IMR-90 (cell line): Measurements from ENCODE around the gene CROCC2.

ENCODE experiments used
- BHLHE40 ChIP-seq: fragments of 150-350 bp; IDR thresholded peaks from 2 replicates; pipeline ENCODE4 v1.6.1; 2016; ENCODE audit warnings: mild to moderate bottlenecking, low read depth, low read length
- CEBPB ChIP-seq: IDR thresholded peaks from 2 replicates; pipeline ENCODE4 v1.6.1; 2012; ENCODE audit warnings: low read depth, low read length, improper control_type of control experiment
- FOS ChIP-seq: fragments of 150-350 bp; IDR thresholded peaks from 2 replicates; pipeline ENCODE4 v1.6.1; 2016; ENCODE audit warnings: low read depth, low read length
- MAFK ChIP-seq: IDR thresholded peaks from 2 replicates; pipeline ENCODE4 v1.6.1; 2012; ENCODE audit warnings: low read depth, low read length, improper control_type of control experiment
- MAZ ChIP-seq: IDR thresholded peaks from 2 replicates; pipeline ENCODE4 v1.6.1; 2012; ENCODE audit warnings: low read depth, mild to moderate bottlenecking, low read length, improper control_type of control experiment, moderate library complexity, borderline replicate concordance
- MXI1 ChIP-seq: IDR thresholded peaks from 2 replicates; pipeline ENCODE4 v1.6.1; 2012; ENCODE audit warnings: low read depth, mild to moderate bottlenecking, low read length, moderate library complexity, borderline replicate concordance
- NFE2L2 ChIP-seq: fragments of 150-350 bp; IDR thresholded peaks from 2 replicates; pipeline ENCODE4 v1.6.1; 2016; ENCODE audit warnings: low read depth, mild to moderate bottlenecking, low read length
- POLR2A ChIP-seq: IDR thresholded peaks from 2 replicates; pipeline ENCODE4 v1.6.1; 2012; ENCODE audit warnings: mild to moderate bottlenecking, low read depth, low read length
- RAD21 ChIP-seq: IDR thresholded peaks from 2 replicates; pipeline ENCODE4 v1.6.1; 2012; ENCODE audit warnings: low read length, improper control_type of control experiment
- SMC3 ChIP-seq: fragments of 150-350 bp; IDR thresholded peaks from 2 replicates; pipeline ENCODE4 v1.6.1; 2016; ENCODE audit warnings: low read depth, mild to moderate bottlenecking, antibody characterized with exemption, low read length, moderate library complexity
- TF ChIP-seq, protein P1 (sequence below): conservative IDR thresholded peaks from 2 replicates; pipeline ENCODE4 v1.5.1; 2012; ENCODE audit warnings: mild to moderate bottlenecking, low read depth, low read length, improper control_type of control experiment
- TF ChIP-seq, protein P2 (sequence below): fragments of 150-350 bp; IDR thresholded peaks from 2 replicates; pipeline ENCODE4 v1.6.1; 2017; ENCODE audit warnings: mild to moderate bottlenecking, antibody characterized with exemption, low read length, low read depth

DNA sequence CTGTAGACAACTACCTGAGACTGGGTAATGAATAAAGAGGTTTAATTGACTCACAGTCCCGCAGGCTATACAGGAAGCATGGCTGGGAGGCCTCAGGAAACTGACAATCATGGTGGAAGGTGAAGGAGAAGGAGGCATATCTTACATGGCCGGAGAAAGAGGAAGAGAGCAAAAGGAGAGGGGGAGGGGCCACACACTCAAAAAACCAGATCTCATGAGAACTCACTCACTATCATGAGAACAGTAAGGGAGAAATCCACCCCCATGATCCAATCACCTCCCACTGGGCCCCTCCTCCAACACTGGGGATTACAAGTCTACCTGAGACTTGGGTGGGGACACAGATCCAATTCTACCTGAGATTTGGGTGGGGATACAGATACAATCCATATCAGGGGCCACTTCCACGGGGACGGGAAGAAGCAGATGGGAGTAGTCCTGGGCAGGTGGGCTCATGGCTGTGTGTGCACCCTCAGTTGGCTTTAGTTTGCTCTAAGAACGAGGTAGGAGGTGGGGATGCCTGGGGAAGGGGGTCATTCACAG is 20.0 kb upstream of the CROCC2 start:
- no peak for TF ChIP-seq POLR2A
- TF ChIP-seq, protein P1, sequence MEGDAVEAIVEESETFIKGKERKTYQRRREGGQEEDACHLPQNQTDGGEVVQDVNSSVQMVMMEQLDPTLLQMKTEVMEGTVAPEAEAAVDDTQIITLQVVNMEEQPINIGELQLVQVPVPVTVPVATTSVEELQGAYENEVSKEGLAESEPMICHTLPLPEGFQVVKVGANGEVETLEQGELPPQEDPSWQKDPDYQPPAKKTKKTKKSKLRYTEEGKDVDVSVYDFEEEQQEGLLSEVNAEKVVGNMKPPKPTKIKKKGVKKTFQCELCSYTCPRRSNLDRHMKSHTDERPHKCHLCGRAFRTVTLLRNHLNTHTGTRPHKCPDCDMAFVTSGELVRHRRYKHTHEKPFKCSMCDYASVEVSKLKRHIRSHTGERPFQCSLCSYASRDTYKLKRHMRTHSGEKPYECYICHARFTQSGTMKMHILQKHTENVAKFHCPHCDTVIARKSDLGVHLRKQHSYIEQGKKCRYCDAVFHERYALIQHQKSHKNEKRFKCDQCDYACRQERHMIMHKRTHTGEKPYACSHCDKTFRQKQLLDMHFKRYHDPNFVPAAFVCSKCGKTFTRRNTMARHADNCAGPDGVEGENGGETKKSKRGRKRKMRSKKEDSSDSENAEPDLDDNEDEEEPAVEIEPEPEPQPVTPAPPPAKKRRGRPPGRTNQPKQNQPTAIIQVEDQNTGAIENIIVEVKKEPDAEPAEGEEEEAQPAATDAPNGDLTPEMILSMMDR = no peak
- TF ChIP-seq FOS = no peak
- TF ChIP-seq CEBPB = no peak
- no peak for TF ChIP-seq BHLHE40
- TF ChIP-seq RAD21 = no peak
- TF ChIP-seq, protein P2, sequence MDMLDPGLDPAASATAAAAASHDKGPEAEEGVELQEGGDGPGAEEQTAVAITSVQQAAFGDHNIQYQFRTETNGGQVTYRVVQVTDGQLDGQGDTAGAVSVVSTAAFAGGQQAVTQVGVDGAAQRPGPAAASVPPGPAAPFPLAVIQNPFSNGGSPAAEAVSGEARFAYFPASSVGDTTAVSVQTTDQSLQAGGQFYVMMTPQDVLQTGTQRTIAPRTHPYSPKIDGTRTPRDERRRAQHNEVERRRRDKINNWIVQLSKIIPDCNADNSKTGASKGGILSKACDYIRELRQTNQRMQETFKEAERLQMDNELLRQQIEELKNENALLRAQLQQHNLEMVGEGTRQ = no peak
- no peak for TF ChIP-seq NFE2L2
- no peak for TF ChIP-seq MXI1
- no peak for TF ChIP-seq MAFK
- no peak for TF ChIP-seq SMC3
- no peak for TF ChIP-seq MAZ
